Measurements from ENCODE around the gene SSC4D. TPM values are rescaled to one million over a fixed set of nuclear protein-coding genes. Genes with fewer than 3 reads are reported as not detected.
"Not testable (repeated sequence)": the region's sequence is repeated elsewhere in the genome, so short reads cannot be mapped to it uniquely, and the experiment has no call there.

SSC4D gene
- total RNA-seq, 4 donors from 2014 or later = 0.41 TPM; not detected in 3

GRCh38 chr7:76396864-76397263 lies 12.6 kb downstream of the SSC4D start:
- H3K36me3 ChIP-seq = no peaks in the 10 kb centered on the region
- H3K27me3 ChIP-seq = no peaks in the 10 kb centered on the region
- peak overlapping the region in 2 of 4 donors; percentile 44 to 51 for H3K4me3 ChIP-seq
- in situ Hi-C loops (cut with MboI; ENCODE audit: low pct_ligation_motif_present in 1 of 4, low pct_unique_long_range_greater_than_20kb in 1 of 4, low sequenced_read_pairs in 3 of 4) = no loop called here
- intact Hi-C loops (cut with DNase I; ENCODE audit: low total_unique reads) = no loop called here
- H3K27ac ChIP-seq = peak overlapping the region in 3 of 4 donors; percentile 16 to 42 (median 33)
- peaks cover 12 to 31% (median 23%) of the 10 kb centered on the region in 4 donors for H3K4me1 ChIP-seq
- no peaks in the 10 kb centered on the region for H3K9me3 ChIP-seq
- 42 to 59% methylated on average over 5 to 8 of the region's 8 CpGs for WGBS, 2 donors (ENCODE audit: low coverage in 1 of 2)
- no peak for DNase-seq
- TF ChIP-seq POLR2AphosphoS5 (IDR thresholded peaks at IDR 0.05) (no peak), EP300 (IDR thresholded peaks at IDR 0.05; ENCODE audit: low read depth) (no peak), POLR2A (IDR thresholded peaks at IDR 0.05) (no peak)
- TF ChIP-seq, protein P1, sequence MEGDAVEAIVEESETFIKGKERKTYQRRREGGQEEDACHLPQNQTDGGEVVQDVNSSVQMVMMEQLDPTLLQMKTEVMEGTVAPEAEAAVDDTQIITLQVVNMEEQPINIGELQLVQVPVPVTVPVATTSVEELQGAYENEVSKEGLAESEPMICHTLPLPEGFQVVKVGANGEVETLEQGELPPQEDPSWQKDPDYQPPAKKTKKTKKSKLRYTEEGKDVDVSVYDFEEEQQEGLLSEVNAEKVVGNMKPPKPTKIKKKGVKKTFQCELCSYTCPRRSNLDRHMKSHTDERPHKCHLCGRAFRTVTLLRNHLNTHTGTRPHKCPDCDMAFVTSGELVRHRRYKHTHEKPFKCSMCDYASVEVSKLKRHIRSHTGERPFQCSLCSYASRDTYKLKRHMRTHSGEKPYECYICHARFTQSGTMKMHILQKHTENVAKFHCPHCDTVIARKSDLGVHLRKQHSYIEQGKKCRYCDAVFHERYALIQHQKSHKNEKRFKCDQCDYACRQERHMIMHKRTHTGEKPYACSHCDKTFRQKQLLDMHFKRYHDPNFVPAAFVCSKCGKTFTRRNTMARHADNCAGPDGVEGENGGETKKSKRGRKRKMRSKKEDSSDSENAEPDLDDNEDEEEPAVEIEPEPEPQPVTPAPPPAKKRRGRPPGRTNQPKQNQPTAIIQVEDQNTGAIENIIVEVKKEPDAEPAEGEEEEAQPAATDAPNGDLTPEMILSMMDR (IDR thresholded peaks at IDR 0.05) = no peak

DNA sequence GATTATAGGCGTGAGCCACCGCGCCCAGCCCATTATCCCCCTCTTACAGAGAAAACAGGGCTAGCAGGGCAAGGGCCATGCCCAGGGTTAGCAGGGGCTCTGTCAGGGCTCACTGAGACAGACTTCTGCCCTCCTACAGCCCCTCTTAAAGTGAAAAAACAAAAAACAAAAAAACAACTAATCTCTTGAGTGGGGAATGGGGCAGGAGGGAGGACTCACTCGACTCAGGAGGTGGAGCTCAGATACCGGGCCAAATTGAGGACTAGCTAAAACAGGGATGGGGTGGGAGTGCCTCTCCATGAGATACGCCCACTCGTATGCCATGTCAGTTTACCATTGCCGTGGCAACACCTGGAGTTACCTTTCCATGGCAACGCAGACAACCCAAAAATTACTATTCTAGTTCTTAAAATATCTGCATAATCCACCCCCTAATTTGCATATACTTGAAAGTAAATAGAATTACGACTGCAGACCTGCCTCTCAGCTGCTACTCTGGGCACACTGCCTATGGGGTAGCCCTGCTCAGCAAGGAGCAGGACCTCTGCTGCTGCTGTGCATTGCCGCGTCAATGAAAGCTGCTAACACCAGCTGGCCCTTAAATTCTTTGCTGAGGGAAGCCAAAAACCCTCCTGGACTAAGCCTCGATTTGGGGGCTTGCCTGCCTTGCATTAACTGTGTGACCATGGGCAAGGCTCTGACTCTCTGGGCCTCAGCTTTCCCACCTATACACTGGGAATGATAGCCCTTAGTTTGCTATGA lies 13.4 kb downstream of the SSC4D start:
- intact Hi-C loops (cut with DNase I; ENCODE audit: low total_unique reads) = no loop called here
- Histone ChIP-seq H3K4me3 (no peak overlapping the region), H3K9me3 (no peaks in the 10 kb centered on the region), H3K27ac (peak overlapping the region in 1 of 4 donors; percentile 16), H3K27me3 (no peaks in the 10 kb centered on the region), H3K4me1 (peaks cover 12 to 31% (median 23%) of the 10 kb centered on the region in 4 donors), H3K36me3 (no peaks in the 10 kb centered on the region)
- DNase-seq = no peak
- in situ Hi-C loops (cut with MboI; ENCODE audit: low pct_ligation_motif_present in 1 of 4, low pct_unique_long_range_greater_than_20kb in 1 of 4, low sequenced_read_pairs in 3 of 4) = no loop called here
- 47 to 68% methylated on average over 4 to 13 of the region's 13 CpGs for WGBS, 2 donors (ENCODE audit: low coverage in 1 of 2)
- TF ChIP-seq, protein P1 (IDR thresholded peaks at IDR 0.05) = no peak
- TF ChIP-seq POLR2A (IDR thresholded peaks at IDR 0.05) = no peak
- no peak for TF ChIP-seq POLR2AphosphoS5 (IDR thresholded peaks at IDR 0.05)
- no peak for TF ChIP-seq EP300 (IDR thresholded peaks at IDR 0.05; ENCODE audit: low read depth)

- 84% methylated on average over 11 of the region's 11 CpGs; no CpG with 5 or more reads in 1 of the 2 donors for WGBS, 2 donors (ENCODE audit: low coverage in 1 of 2)
- H3K27me3 ChIP-seq; DNase-seq; H3K36me3 ChIP-seq; H3K9me3 ChIP-seq; H3K27ac ChIP-seq; intact Hi-C loops (cut with DNase I; ENCODE audit: low total_unique reads); in situ Hi-C loops (cut with MboI; ENCODE audit: low pct_ligation_motif_present in 1 of 4, low pct_unique_long_range_greater_than_20kb in 1 of 4, low sequenced_read_pairs in 3 of 4); H3K4me3 ChIP-seq: not testable (repeated sequence)
- H3K4me1 ChIP-seq = peaks cover 12 to 31% (median 23%) of the 10 kb centered on the region in 4 donors
Measured at GRCh38 chr7:76395605-76395964, 13.9 kb downstream of the SSC4D start.

- 94 to 98% methylated on average over 3 to 9 of the region's 9 CpGs for WGBS, 2 donors (ENCODE audit: low coverage in 1 of 2)
Measured at GRCh38 chr7:76394957-76395356, 14.5 kb downstream of the SSC4D start.

More at GRCh38 chr7:76394957-76395356, 14.5 kb downstream of the SSC4D start:
- H3K4me3 ChIP-seq = no peak overlapping the region
- in situ Hi-C loops (cut with MboI; ENCODE audit: low pct_ligation_motif_present in 1 of 4, low pct_unique_long_range_greater_than_20kb in 1 of 4, low sequenced_read_pairs in 3 of 4) (no loop called here), intact Hi-C loops (cut with DNase I; ENCODE audit: low total_unique reads) (no loop called here)
- TF ChIP-seq POLR2A (IDR thresholded peaks at IDR 0.05) (no peak), POLR2AphosphoS5 (IDR thresholded peaks at IDR 0.05) (no peak), EP300 (IDR thresholded peaks at IDR 0.05; ENCODE audit: low read depth) (no peak)
- TF ChIP-seq, protein P1 (IDR thresholded peaks at IDR 0.05) = no peak
- no peak overlapping the region for H3K27ac ChIP-seq
- no peak for DNase-seq
- no peaks in the 10 kb centered on the region for H3K36me3 ChIP-seq
- no peaks in the 10 kb centered on the region for H3K27me3 ChIP-seq
- H3K9me3 ChIP-seq = no peaks in the 10 kb centered on the region
- H3K4me1 ChIP-seq = peaks cover 12 to 31% (median 23%) of the 10 kb centered on the region in 4 donors

All from transverse colon (tissue), 4 donors.